A673 (cell line): ENCODE data around the gene NPAS2.

Source experiments
- CTCF ChIP-seq: fragments of 300-800, 200-600 bp; sonication (generic); conservative IDR thresholded peaks from 2 replicates; pipeline ENCODE4 v1.5.1; 2017; ENCODE audit warnings: low read depth, mild to moderate bottlenecking, antibody characterized with exemption, low read length, moderate library complexity, mixed read lengths
- EZH2 ChIP-seq: fragments of 200-600 bp; sonication (generic); IDR thresholded peaks from 2 replicates; pipeline ENCODE4 v1.6.1; 2017; ENCODE audit warnings: borderline replicate concordance, low read depth, mild to moderate bottlenecking, mixed read lengths, antibody characterized with exemption, low read length; ENCODE audit not compliant: poor library complexity, severe bottlenecking

GRCh38 chr2:100813527-100813926 is 6.4 kb upstream of the NPAS2 start:
- TF ChIP-seq CTCF (no peak), EZH2 (no peak)
